ENCODE results near the gene ADGRB3.

The ADGRB3 gene

DNA sequence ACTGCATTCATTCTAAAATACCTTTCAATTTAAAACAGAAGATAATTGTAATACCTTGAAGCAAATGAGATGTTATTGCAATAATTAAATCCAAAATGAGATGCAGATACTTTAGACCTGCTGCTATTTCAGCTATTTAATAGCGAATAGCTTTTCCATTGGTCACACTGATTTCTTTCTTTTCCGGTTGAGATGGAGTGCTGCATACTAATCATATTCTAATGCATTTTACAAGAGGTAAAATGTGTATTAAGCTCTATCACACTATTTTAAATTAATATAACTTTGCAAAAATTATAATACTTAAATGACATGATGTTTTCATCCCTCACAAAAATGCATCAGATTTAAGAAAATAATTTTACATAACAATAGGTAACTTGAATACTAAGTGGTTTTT is 74.0 kb downstream of the ADGRB3 start:
- no peak for DNase-seq (ENCODE audit: low read depth in 2 of 2)
- H3K4me3 ChIP-seq (replicated peaks in 1 of 2; ENCODE audit: low read depth in 2 of 2, low read length in 2 of 2): no peak overlapping the region
- TF ChIP-seq, protein P1, sequence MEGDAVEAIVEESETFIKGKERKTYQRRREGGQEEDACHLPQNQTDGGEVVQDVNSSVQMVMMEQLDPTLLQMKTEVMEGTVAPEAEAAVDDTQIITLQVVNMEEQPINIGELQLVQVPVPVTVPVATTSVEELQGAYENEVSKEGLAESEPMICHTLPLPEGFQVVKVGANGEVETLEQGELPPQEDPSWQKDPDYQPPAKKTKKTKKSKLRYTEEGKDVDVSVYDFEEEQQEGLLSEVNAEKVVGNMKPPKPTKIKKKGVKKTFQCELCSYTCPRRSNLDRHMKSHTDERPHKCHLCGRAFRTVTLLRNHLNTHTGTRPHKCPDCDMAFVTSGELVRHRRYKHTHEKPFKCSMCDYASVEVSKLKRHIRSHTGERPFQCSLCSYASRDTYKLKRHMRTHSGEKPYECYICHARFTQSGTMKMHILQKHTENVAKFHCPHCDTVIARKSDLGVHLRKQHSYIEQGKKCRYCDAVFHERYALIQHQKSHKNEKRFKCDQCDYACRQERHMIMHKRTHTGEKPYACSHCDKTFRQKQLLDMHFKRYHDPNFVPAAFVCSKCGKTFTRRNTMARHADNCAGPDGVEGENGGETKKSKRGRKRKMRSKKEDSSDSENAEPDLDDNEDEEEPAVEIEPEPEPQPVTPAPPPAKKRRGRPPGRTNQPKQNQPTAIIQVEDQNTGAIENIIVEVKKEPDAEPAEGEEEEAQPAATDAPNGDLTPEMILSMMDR (IDR thresholded peaks at IDR 0.05; ENCODE audit: low read depth, low read length): no peak

DNA sequence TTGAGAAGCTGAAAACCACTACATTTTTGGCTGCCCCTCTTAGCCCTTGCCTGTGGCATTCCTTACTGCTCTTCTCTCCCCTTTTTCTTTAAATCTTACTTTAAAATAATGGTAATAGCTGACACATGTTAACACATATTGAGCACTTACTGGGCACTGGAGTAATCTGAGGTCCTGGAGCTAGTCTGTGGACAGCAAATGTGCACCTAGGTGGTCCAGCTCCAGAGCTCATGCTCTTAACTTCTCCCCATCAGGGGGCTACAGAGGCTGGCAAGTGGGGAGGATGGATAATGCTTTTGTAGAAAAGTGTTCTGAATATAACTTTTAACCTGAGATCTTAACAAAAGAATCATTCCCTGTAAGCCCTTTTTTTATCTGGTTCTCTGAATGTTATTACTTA is 74.8 kb downstream of the ADGRB3 start:
- TF ChIP-seq, protein P1 (IDR thresholded peaks at IDR 0.05; ENCODE audit: low read depth, low read length): no peak
- DNase-seq (ENCODE audit: low read depth in 2 of 2): no peak
- H3K4me3 ChIP-seq (replicated peaks in 1 of 2; ENCODE audit: low read depth in 2 of 2, low read length in 2 of 2): no peak overlapping the region

DNA sequence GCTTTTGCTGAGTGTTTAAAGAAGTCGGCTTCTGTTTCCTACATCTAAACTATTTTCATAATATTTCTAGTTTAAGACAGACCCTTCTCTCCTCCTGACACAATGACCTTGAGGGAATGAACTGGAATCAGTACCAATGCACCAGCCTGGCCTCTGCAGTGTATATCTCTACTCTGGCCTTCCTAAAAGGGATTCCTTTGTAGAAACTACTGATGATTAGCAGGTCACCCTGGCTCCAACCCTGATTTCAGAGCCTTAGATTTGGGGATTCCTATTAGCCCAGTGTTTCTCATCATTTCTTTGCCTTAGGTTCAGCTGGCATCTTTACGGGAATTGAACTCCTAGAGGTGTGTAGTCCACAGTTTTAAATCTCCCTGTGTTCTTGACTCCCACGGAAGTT is 75.4 kb downstream of the ADGRB3 start:
- TF ChIP-seq, protein P1 (IDR thresholded peaks at IDR 0.05; ENCODE audit: low read depth, low read length): no peak
- DNase-seq (ENCODE audit: low read depth in 2 of 2): no peak
- H3K4me3 ChIP-seq (replicated peaks in 1 of 2; ENCODE audit: low read depth in 2 of 2, low read length in 2 of 2): no peak overlapping the region

DNA sequence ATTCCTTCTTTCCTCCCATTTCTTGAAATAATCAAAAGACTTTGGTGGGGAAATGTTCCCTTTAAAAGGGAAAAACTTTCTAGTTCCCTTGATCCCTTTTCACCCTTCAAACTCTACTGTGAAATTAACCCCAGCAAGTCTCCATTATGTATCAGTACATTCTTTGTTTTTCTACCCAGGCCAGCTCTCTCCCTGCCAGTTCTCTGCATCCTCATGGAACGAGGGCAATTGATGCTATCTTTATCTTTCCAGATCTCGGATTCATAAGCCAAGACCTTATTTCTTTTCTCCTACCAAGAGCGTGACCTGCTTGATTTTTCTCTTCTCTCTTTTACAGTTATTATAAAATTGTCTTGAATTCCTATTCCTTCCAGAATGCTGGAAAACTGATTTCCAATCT is 75.8 kb downstream of the ADGRB3 start:
- TF ChIP-seq, protein P1 (IDR thresholded peaks at IDR 0.05; ENCODE audit: low read depth, low read length): no peak
- DNase-seq (ENCODE audit: low read depth in 2 of 2): no peak
- no peak overlapping the region for H3K4me3 ChIP-seq (replicated peaks in 1 of 2; ENCODE audit: low read depth in 2 of 2, low read length in 2 of 2)

DNA sequence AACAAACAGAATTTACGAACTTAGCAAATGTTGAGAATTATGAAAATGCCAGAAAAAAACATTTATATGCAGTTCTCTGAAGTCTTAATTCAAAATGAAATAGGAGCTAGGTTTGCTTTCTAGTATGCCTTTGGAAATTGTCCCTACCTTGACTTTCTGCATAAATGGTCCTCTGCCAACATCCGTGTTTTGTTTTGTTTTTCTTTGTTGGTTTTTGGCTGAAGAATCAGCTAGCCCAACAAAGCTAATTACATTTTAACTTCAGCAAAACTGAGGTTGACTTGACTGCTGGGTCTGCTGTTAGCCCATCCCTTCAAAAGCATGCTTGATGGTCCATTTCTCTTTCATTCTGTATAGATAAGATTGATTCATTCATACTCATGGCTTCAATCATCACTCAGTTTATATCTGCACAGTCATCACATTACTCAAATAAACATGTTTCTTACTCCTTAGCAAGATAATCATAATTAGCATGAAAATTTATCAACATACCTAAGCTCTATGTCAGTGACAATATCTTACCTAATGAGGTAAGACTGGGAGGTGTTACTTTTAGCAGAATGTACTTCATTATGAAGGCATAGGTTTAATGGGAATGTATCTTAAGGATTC is 76.4 kb downstream of the ADGRB3 start:
- DNase-seq (ENCODE audit: low read depth in 2 of 2): no peak
- H3K4me3 ChIP-seq (replicated peaks in 1 of 2; ENCODE audit: low read depth in 2 of 2, low read length in 2 of 2): no peak overlapping the region
- TF ChIP-seq, protein P1 (IDR thresholded peaks at IDR 0.05; ENCODE audit: low read depth, low read length): no peak

DNA sequence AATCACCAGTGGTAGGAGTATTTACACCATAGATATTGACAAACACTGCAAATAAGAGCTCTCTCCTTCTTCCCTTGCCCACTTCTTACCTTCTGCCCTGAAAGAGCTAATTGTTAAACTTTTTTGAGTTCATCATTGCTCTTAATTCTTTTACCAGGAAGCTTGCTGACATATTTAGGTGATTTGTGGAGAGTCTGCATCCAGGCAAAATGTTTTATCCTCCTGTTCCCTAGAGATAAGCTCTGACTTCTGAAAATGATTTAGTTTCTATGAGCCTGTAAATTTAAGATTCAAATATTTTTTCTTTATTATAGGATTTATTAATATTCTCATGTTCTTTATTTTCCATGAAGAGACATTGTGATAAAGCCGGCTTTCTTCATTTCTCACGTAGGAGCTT is 81.5 kb downstream of the ADGRB3 start:
- no peak overlapping the region for H3K4me3 ChIP-seq (replicated peaks in 1 of 2; ENCODE audit: low read depth in 2 of 2, low read length in 2 of 2)
- TF ChIP-seq, protein P1 (IDR thresholded peaks at IDR 0.05; ENCODE audit: low read depth, low read length): no peak
- no peak for DNase-seq (ENCODE audit: low read depth in 2 of 2)
